SK-N-SH (cell line): ENCODE data around the gene SPATA6. TPM values are rescaled to one million over a fixed set of nuclear protein-coding genes. Genes with fewer than 3 reads are reported as not detected.
"Not testable (repeated sequence)": the region's sequence is repeated elsewhere in the genome, so short reads cannot be mapped to it uniquely, and the experiment has no call there.

Experiments used
- CTCF ChIA-PET: fragments of 300-600, 350-600 bp; formaldehyde crosslinking; extraction: SDS; loops from one replicate; lab custom pipeline; 2021; lab: Yijun Ruan, JAX
- POLR2A ChIA-PET: fragments of 350-600 bp; sonication (Branson Sonifier 250); formaldehyde crosslinking; extraction: SDS; loops from one replicate; lab custom pipeline; 2020; ENCODE audit warnings: antibody characterized with exemption, inconsistent platforms; lab: Yijun Ruan, JAX
- DNase-seq: peaks from one replicate; pipeline ENCODE4 v3.0.0; 2012
- H2AFZ ChIP-seq: fragments of 200-600 bp; sonication (generic); 2 replicates; pipeline ENCODE4 v1.8.1; 2016; ENCODE audit warnings: antibody characterized with exemption, mild to moderate bottlenecking, low read depth
- H3F3A ChIP-seq: fragments of 200-600 bp; sonication (generic); replicated peaks from 2 replicates; pipeline ENCODE3; 2016; ENCODE audit warnings: antibody characterized with exemption, mild to moderate bottlenecking; ENCODE audit not compliant: insufficient read depth
- H3K27ac ChIP-seq, 2 experiments: fragments of 200-500 bp in 1 of 2; fragments of 200-600 bp in 1 of 2; sonication (Bioruptor generic) in 1 of 2; sonication (generic), shearing (Covaris generic) in 1 of 2; 2 replicates each; pipeline versions ENCODE4 v1.5.1 to v1.6.1; 2014 to 2016; ENCODE audit warnings: low read depth in 2 of 2, inconsistent platforms in 1 of 2, low read length in 1 of 2, mild to moderate bottlenecking in 1 of 2, mixed read lengths in 1 of 2
- H3K27me3 ChIP-seq: fragments of 200-600 bp; sonication (generic), shearing (Covaris generic); 2 replicates; pipeline ENCODE4 v1.6.1; 2016; ENCODE audit warnings: mixed run types; ENCODE audit not compliant: insufficient read depth
- H3K36me3 ChIP-seq, 2 experiments: fragments of 200-500 bp in 1 of 2; fragments of 200-600 bp in 1 of 2; sonication (Bioruptor generic) in 1 of 2; sonication (generic) in 1 of 2; replicated peaks in 1 of 2; 2 replicates each; pipeline versions ENCODE3 to v1.5.1; 2014 to 2016; ENCODE audit warnings: low read length in 1 of 2, mild to moderate bottlenecking in 1 of 2; ENCODE audit not compliant: insufficient read depth in 2 of 2, control insufficient read depth in 1 of 2
- H3K4me1 ChIP-seq, 2 experiments: fragments of 200-500 bp in 1 of 2; fragments of 200-600 bp in 1 of 2; sonication (Bioruptor generic) in 1 of 2; sonication (generic), shearing (Covaris generic) in 1 of 2; 2 replicates each; pipeline versions ENCODE4 v1.5.1 to v1.6.1; 2014 to 2016; ENCODE audit warnings: low read depth in 1 of 2, low read length in 1 of 2, mixed run types in 1 of 2; ENCODE audit not compliant: insufficient read depth in 2 of 2, control insufficient read depth in 1 of 2
- H3K4me2 ChIP-seq: fragments of 200-600 bp; sonication (generic), shearing (Covaris generic); 2 replicates; pipeline ENCODE4 v1.6.1; 2017; ENCODE audit warnings: mixed run types
- H3K4me3 ChIP-seq, 2 experiments: fragments of 200-500 bp in 1 of 2; fragments of 200-600 bp in 1 of 2; sonication (Bioruptor generic) in 1 of 2; sonication (generic), shearing (Covaris generic) in 1 of 2; 2 replicates each; pipeline versions ENCODE4 v1.5.1 to v1.8.1; 2014 to 2016; ENCODE audit warnings: low read depth in 2 of 2, inconsistent platforms in 1 of 2, low read length in 1 of 2, mild to moderate bottlenecking in 1 of 2, mixed read lengths in 1 of 2, moderate library complexity in 1 of 2
- H3K79me2 ChIP-seq: fragments of 200-600 bp; sonication (generic); 2 replicates; pipeline ENCODE4 v1.8.1; 2017; ENCODE audit warnings: mild to moderate bottlenecking; ENCODE audit not compliant: insufficient read depth
- H3K9ac ChIP-seq: fragments of 200-600 bp; sonication (generic); 2 replicates; pipeline ENCODE4 v1.6.1; 2017; ENCODE audit warnings: mixed run types
- H3K9me2 ChIP-seq: fragments of 200-600 bp; sonication (generic); 2 replicates; pipeline ENCODE4 v1.6.1; 2017; ENCODE audit warnings: mixed run types
- H3K9me3 ChIP-seq: fragments of 200-600 bp; sonication (generic); 2 replicates; pipeline ENCODE4 v1.6.1; 2017; ENCODE audit warnings: mixed run types, mild to moderate bottlenecking, moderate library complexity
- H4K20me1 ChIP-seq: fragments of 200-600 bp; sonication (generic); 2 replicates; pipeline ENCODE4 v1.6.1; 2017; ENCODE audit warnings: mild to moderate bottlenecking, mixed run types; ENCODE audit not compliant: insufficient read depth
- FOXM1 ChIP-seq: IDR thresholded peaks from 2 replicates; pipeline ENCODE4 v1.4.0; 2012; ENCODE audit warnings: low read depth, mild to moderate bottlenecking
- GABPA ChIP-seq: IDR thresholded peaks from 2 replicates; pipeline ENCODE4 v1.4.0; 2012; ENCODE audit warnings: low read depth, mild to moderate bottlenecking
- JUND ChIP-seq: IDR thresholded peaks from 2 replicates; pipeline ENCODE4 v1.4.0; 2012
- MXI1 ChIP-seq: IDR thresholded peaks from 2 replicates; pipeline ENCODE4 v1.6.1; 2012; ENCODE audit warnings: mild to moderate bottlenecking, low read depth, low read length, improper control_type of control experiment
- NRF1 ChIP-seq: IDR thresholded peaks from 2 replicates; pipeline ENCODE4 v1.6.1; 2012; ENCODE audit warnings: low read depth, mild to moderate bottlenecking, low read length
- POLR2AphosphoS5 ChIP-seq: IDR thresholded peaks from 2 replicates; pipeline ENCODE4 v1.6.1; 2012; ENCODE audit warnings: low read depth, low read length
- RAD21 ChIP-seq: IDR thresholded peaks from 2 replicates; pipeline ENCODE4 v1.6.1; 2012; ENCODE audit warnings: mild to moderate bottlenecking, low read length
- RCOR1 ChIP-seq: fragments of 150-350 bp; IDR thresholded peaks from 2 replicates; pipeline ENCODE4 v1.6.1; 2017; ENCODE audit warnings: antibody characterized with exemption, low read length
- RFX5 ChIP-seq: IDR thresholded peaks from 2 replicates; pipeline ENCODE4 v1.6.1; 2012; ENCODE audit warnings: mild to moderate bottlenecking, improper control_type of control experiment, low read length
- RXRA ChIP-seq: IDR thresholded peaks from 2 replicates; pipeline ENCODE4 v1.4.0; 2012; ENCODE audit warnings: low read depth, mild to moderate bottlenecking, borderline replicate concordance
- SIN3A ChIP-seq: IDR thresholded peaks from 2 replicates; pipeline ENCODE4 v1.6.1; 2012; ENCODE audit warnings: low read depth, mild to moderate bottlenecking, low read length, moderate library complexity, borderline replicate concordance
- TAF1 ChIP-seq: IDR thresholded peaks from 2 replicates; pipeline ENCODE4 v1.6.1; 2012; ENCODE audit warnings: low read depth, mild to moderate bottlenecking, low read length, moderate library complexity, borderline replicate concordance
- TEAD4 ChIP-seq: IDR thresholded peaks from 2 replicates; pipeline ENCODE4 v1.4.0; 2012; ENCODE audit warnings: mild to moderate bottlenecking, borderline replicate concordance; ENCODE audit not compliant: insufficient read depth
- WGBS: methylation state at CpG from one replicate; pipeline ENCODE4 v1.1.6; 2017; ENCODE audit warnings: low lambda C conversion rate; 5-methylcytosine and 5-hydroxymethylcytosine counted together
- polyA plus RNA-seq, 3 experiments: library from polyadenylated mRNA; depleted of rRNA; stranded (reverse); fragments of >200 nt; gene quantifications; 2 replicates each; pipeline ENCODE4 v1.2.3, GENCODE V29; 2012
- TF ChIP-seq, protein P1 (sequence below): IDR thresholded peaks from 2 replicates; pipeline ENCODE4 v1.4.0; 2012; ENCODE audit warnings: low read depth, borderline replicate concordance
- TF ChIP-seq, protein P2 (sequence below): IDR thresholded peaks from 2 replicates; pipeline ENCODE4 v1.4.0; 2012; ENCODE audit warnings: low read depth
- TF ChIP-seq, protein P3 (sequence below): fragments of 150-350 bp; IDR thresholded peaks from 2 replicates; pipeline ENCODE4 v1.6.1; 2017; ENCODE audit warnings: antibody characterized with exemption, low read length, low read depth, borderline replicate concordance

The SPATA6 gene
- polyA plus RNA-seq, 1 of the 3 experiments (the other 2 are of a cell fraction) = 2.4 TPM

DNA sequence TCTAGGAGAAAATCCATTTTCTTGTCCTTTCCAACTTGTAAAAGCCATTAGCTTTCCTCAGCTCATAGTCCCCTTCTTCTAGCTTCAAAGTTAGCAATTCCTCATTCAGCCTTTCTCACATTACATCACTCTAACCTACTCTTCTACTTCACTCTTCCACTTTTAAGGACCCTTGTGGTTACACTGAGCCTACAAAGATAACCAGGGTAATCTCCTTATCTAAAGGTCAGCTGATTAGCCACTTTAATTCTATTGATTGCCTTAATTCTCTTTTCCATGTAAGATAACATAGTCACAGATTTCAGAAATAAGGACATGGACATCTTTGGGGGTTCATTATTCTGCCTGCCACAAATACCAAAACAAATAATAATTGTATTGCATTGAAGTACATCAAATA, 8.5 kb upstream of the SPATA6 start:
- H3K4me2 ChIP-seq = no peak overlapping the region
- H3K79me2 ChIP-seq = no peaks in the 10 kb centered on the region
- no peaks in the 10 kb centered on the region for H4K20me1 ChIP-seq
- no peaks in the 10 kb centered on the region for H3K9me2 ChIP-seq
- ChIA-PET POLR2A (no interaction called here), CTCF (interaction anchor here (1.0 kb wide), 1 partner anchor 11 kb away, joined by 3 read pairs; no protein-coding TSS in a partner anchor)
- H3K9ac ChIP-seq = no peak overlapping the region
- H3K9me3 ChIP-seq = no peaks in the 10 kb centered on the region
- no peak for DNase-seq
- no peak overlapping the region for H2AFZ ChIP-seq
- no peaks in the 10 kb centered on the region for H3F3A ChIP-seq
- H3K4me1 ChIP-seq = no peaks in the 10 kb centered on the region
- TF ChIP-seq NRF1 = no peak
- TF ChIP-seq, protein P1, sequence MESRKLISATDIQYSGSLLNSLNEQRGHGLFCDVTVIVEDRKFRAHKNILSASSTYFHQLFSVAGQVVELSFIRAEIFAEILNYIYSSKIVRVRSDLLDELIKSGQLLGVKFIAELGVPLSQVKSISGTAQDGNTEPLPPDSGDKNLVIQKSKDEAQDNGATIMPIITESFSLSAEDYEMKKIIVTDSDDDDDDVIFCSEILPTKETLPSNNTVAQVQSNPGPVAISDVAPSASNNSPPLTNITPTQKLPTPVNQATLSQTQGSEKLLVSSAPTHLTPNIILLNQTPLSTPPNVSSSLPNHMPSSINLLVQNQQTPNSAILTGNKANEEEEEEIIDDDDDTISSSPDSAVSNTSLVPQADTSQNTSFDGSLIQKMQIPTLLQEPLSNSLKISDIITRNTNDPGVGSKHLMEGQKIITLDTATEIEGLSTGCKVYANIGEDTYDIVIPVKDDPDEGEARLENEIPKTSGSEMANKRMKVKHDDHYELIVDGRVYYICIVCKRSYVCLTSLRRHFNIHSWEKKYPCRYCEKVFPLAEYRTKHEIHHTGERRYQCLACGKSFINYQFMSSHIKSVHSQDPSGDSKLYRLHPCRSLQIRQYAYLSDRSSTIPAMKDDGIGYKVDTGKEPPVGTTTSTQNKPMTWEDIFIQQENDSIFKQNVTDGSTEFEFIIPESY = no peak
- TF ChIP-seq SIN3A = no peak
- TF ChIP-seq TAF1 = no peak
- TF ChIP-seq RCOR1 = no peak
- TF ChIP-seq TEAD4 = no peak
- TF ChIP-seq MXI1 = no peak
- no peak for TF ChIP-seq RAD21
- TF ChIP-seq, protein P2, sequence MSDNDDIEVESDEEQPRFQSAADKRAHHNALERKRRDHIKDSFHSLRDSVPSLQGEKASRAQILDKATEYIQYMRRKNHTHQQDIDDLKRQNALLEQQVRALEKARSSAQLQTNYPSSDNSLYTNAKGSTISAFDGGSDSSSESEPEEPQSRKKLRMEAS = no peak
- TF ChIP-seq GABPA = no peak
- H3K27me3 ChIP-seq = no peaks in the 10 kb centered on the region
- no peaks in the 10 kb centered on the region for H3K36me3 ChIP-seq
- H3K27ac ChIP-seq = no peak overlapping the region
- H3K4me3 ChIP-seq = no peak overlapping the region

DNA sequence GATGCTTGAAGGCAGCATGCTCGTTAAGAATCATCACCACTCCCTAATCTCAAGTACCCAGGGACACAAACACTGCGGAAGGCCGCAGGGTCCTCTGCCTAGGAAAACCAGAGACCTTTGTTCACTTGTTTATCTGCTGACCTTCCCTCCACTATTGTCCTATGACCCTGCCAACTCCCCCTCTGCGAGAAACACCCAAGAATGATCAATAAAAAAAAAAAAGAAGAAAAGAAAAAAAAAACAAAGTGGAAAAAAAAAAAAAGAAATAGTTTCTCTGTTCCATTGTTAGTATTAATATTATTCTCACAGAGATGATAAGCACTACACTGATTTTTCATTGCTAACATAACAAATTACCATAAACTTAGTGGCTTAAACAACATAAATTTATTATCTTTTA, 8.0 kb upstream of the SPATA6 start:
- H2AFZ ChIP-seq, H3K9me3 ChIP-seq, H3K9me2 ChIP-seq, H3K4me1 ChIP-seq, H4K20me1 ChIP-seq, DNase-seq, H3K79me2 ChIP-seq, H3K27ac ChIP-seq, CTCF ChIA-PET, H3K4me3 ChIP-seq, H3K4me2 ChIP-seq, POLR2A ChIA-PET, H3K27me3 ChIP-seq, H3K36me3 ChIP-seq, H3F3A ChIP-seq, H3K9ac ChIP-seq: not testable (repeated sequence)
- 17% methylated on average over 1 of the region's 4 CpGs for WGBS

DNA sequence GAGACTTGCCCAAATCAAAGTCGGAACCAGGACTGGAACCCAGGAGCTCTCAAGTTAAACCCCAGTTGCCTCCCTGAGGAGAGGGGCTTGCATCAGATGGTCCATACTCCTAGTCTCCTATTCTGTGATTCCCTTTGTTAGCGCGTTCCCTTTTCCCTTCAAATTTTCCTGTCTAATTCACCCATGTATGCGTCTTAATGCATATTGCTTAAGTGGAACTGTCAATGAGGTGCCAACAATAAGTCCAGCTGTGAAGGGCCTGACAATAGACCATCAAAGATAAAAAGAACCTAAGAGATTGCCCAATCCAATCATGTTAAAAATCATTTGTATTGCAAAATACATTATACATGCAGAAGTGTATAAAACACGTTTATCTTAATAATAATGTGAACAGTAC, 634 bp upstream of the SPATA6 start:
- Histone ChIP-seq H3K9ac (peak overlapping the region; percentile 64), H3K9me2 (no peaks in the 10 kb centered on the region), H4K20me1 (no peaks in the 10 kb centered on the region), H3K27me3 (no peaks in the 10 kb centered on the region), H3K4me3 (peak overlapping the region; percentile 78 to 90), H3K9me3 (no peaks in the 10 kb centered on the region), H3F3A (no peaks in the 10 kb centered on the region), H3K79me2 (no peaks in the 10 kb centered on the region), H2AFZ (peak overlapping the region; percentile 96), H3K27ac (peak overlapping the region; percentile 77 to 81), H3K4me1 (peaks cover 14 to 15% of the 10 kb centered on the region in 2 experiments), H3K4me2 (peak overlapping the region; percentile 88), H3K36me3 (peaks cover 2 to 3% of the 10 kb centered on the region in 2 experiments)
- CTCF ChIA-PET = interaction anchor here (0.7 to 2.3 kb wide), 7 partner anchors 10 to 116 kb away, joined by 3 to 22 read pairs (median 3); no protein-coding TSS in a partner anchor
- TF ChIP-seq FOXM1 (no peak), RFX5 (no peak), JUND (no peak), RAD21 (no peak), RXRA (no peak), MXI1 (no peak), POLR2AphosphoS5 (no peak), SIN3A (no peak), RCOR1 (no peak)
- TF ChIP-seq, protein P2 = no peak
- TF ChIP-seq, protein P3, sequence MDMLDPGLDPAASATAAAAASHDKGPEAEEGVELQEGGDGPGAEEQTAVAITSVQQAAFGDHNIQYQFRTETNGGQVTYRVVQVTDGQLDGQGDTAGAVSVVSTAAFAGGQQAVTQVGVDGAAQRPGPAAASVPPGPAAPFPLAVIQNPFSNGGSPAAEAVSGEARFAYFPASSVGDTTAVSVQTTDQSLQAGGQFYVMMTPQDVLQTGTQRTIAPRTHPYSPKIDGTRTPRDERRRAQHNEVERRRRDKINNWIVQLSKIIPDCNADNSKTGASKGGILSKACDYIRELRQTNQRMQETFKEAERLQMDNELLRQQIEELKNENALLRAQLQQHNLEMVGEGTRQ = no peak
- TF ChIP-seq, protein P1 = no peak
- peak; percentile 17 for DNase-seq
- POLR2A ChIA-PET = interaction anchor here (0.8 to 0.9 kb wide), 4 partner anchors 21 to 237 kb away, joined by 3 read pairs; no protein-coding TSS in a partner anchor
- WGBS = 83% methylated on average over 5 of the region's 5 CpGs
